HEK293 (cell line): Measurements from ENCODE around the gene PCID2.

Source experiments
- ZNF302 ChIP-seq: fragments of 450-650 bp; formaldehyde crosslinking; IDR thresholded peaks from 2 replicates; pipeline ENCODE4 v1.5.1; 2016; ENCODE audit warnings: missing biosample characterization, missing genetic modification characterization, low read depth
- TF ChIP-seq, protein P1 (sequence below): fragments of 450-650 bp; formaldehyde crosslinking; IDR thresholded peaks from 2 replicates; pipeline ENCODE4 v1.5.1; 2016; ENCODE audit warnings: missing biosample characterization, missing genetic modification characterization
- TF ChIP-seq, protein P2 (sequence below): fragments of 450-650 bp; formaldehyde crosslinking; IDR thresholded peaks from 2 replicates; pipeline ENCODE4 v1.5.1; 2017; ENCODE audit warnings: missing biosample characterization, missing genetic modification characterization

DNA sequence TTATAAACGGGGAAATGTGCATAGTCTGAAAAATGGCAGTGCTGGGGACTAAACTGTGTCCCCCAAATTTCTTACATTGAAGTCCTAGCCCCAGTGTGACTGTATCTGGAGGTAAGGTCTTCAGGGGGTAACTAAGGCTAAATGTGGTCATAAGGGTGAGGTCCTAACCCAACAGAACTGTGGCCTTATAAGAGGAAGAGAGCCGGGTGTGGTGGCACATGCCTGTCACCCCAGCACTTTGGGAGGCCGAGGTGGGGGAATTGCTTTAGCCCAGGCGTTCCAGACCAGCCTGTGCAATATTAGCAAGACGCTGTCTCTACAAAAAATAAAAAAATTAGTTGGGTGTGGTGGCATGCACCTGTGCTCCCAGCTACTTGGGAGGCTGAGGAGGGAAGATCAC lies 32.2 kb downstream of the PCID2 start:
- TF ChIP-seq, protein P1, sequence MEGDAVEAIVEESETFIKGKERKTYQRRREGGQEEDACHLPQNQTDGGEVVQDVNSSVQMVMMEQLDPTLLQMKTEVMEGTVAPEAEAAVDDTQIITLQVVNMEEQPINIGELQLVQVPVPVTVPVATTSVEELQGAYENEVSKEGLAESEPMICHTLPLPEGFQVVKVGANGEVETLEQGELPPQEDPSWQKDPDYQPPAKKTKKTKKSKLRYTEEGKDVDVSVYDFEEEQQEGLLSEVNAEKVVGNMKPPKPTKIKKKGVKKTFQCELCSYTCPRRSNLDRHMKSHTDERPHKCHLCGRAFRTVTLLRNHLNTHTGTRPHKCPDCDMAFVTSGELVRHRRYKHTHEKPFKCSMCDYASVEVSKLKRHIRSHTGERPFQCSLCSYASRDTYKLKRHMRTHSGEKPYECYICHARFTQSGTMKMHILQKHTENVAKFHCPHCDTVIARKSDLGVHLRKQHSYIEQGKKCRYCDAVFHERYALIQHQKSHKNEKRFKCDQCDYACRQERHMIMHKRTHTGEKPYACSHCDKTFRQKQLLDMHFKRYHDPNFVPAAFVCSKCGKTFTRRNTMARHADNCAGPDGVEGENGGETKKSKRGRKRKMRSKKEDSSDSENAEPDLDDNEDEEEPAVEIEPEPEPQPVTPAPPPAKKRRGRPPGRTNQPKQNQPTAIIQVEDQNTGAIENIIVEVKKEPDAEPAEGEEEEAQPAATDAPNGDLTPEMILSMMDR (tag by site-specific recombination) = no peak
- TF ChIP-seq, protein P2, sequence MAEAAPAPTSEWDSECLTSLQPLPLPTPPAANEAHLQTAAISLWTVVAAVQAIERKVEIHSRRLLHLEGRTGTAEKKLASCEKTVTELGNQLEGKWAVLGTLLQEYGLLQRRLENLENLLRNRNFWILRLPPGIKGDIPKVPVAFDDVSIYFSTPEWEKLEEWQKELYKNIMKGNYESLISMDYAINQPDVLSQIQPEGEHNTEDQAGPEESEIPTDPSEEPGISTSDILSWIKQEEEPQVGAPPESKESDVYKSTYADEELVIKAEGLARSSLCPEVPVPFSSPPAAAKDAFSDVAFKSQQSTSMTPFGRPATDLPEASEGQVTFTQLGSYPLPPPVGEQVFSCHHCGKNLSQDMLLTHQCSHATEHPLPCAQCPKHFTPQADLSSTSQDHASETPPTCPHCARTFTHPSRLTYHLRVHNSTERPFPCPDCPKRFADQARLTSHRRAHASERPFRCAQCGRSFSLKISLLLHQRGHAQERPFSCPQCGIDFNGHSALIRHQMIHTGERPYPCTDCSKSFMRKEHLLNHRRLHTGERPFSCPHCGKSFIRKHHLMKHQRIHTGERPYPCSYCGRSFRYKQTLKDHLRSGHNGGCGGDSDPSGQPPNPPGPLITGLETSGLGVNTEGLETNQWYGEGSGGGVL = no peak
- no peak for TF ChIP-seq ZNF302 (tag by site-specific recombination)
